ENCODE data around the gene OBP2A. TPM values are rescaled to one million over a fixed set of nuclear protein-coding genes. Genes with fewer than 3 reads are reported as not detected.

OBP2A gene
- total and polyA plus RNA-seq, 9 donors = 1.4 to 7.8 (median 4.8) TPM; not detected in 5

DNA sequence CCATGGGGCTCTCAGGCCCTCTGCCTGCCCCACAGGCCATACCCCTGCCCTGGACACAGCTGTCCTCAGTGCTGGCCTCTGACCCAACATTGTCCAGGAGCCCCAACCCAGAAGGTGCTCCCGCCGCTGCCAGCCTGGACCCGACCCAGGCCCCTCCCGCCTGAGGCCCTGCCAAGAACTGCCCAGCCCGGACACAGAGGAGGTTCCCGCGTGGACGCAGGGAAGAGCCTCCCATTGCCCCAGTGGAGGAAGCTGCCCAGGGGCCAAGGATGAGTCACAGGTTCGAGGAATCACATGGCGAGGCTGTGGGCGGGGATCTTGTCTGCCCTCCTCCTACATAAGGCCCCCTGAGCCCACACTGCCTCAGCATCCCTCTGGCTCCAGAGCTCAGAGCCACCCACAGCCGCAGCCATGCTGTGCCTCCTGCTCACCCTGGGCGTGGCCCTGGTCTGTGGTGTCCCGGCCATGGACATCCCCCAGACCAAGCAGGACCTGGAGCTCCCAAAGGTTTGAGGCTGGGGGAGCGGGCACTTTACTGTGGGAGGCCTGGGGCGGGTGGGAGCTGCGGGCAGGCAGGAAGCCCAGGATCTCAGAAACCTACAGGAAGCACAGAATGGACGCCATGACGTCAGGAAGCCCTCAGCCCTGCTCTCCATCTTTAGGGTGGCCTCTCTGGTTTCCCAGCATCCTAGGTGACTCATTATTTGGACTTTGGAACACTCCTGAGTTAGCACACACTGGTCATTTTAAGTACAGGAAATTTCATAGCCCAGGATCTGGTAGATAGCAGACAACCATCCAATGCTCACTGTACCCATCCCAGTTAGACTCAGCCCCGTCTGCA, 15.7 kb downstream of the OBP2A start, which contains the start of gene PAEP:
Gene PAEP, plus strand, starts transcription at position 366 of the 844 bp plus-strand sequence.
- Histone ChIP-seq H3K36me3 (no peaks in the 10 kb centered on the region), H3K4me3 (no peak within 1 kb of the TSS), H3K4me1 (ENCODE audit: insufficient read depth) (no peaks in the 10 kb centered on the region), H3K27ac (no peak within 1 kb of the TSS), H3K27me3 (no peaks in the 10 kb centered on the region), H3K9me3 (no peaks in the 10 kb centered on the region)
- intact Hi-C loops (cut with DNase I) = no loop called here
- DNase-seq = no peak
- TF ChIP-seq, protein P1, sequence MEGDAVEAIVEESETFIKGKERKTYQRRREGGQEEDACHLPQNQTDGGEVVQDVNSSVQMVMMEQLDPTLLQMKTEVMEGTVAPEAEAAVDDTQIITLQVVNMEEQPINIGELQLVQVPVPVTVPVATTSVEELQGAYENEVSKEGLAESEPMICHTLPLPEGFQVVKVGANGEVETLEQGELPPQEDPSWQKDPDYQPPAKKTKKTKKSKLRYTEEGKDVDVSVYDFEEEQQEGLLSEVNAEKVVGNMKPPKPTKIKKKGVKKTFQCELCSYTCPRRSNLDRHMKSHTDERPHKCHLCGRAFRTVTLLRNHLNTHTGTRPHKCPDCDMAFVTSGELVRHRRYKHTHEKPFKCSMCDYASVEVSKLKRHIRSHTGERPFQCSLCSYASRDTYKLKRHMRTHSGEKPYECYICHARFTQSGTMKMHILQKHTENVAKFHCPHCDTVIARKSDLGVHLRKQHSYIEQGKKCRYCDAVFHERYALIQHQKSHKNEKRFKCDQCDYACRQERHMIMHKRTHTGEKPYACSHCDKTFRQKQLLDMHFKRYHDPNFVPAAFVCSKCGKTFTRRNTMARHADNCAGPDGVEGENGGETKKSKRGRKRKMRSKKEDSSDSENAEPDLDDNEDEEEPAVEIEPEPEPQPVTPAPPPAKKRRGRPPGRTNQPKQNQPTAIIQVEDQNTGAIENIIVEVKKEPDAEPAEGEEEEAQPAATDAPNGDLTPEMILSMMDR (IDR thresholded peaks at IDR 0.05) = no peak
- WGBS, 3 donors = 82 to 97% (median 83%) methylated on average over 13 to 20 of the region's 20 CpGs

DNA sequence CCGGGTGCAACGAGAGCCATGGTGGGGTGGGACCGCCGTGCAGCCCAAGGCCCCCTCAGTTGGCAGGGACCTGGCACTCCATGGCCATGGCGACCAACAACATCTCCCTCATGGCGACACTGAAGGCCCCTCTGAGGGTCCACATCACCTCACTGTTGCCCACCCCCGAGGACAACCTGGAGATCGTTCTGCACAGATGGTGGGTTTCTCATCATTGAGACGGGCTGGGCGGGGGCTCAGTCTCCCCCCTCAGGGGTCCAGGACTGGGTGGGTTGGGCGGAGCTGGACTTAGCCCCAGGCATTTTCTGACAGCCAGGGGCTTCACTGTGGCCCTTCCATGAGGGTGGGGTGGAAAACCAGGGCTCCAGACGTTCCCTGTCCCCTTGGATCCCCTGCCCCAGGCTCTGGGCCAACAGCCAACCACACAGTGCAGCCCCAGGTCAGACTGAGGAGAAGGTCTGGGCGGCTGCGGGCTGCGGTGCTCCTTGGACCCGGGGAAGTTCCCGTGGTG, 16.4 kb downstream of the OBP2A start:
- Histone ChIP-seq H3K4me3 (no peak overlapping the region), H3K36me3 (no peaks in the 10 kb centered on the region), H3K27ac (no peak overlapping the region), H3K4me1 (ENCODE audit: insufficient read depth) (no peaks in the 10 kb centered on the region), H3K27me3 (no peaks in the 10 kb centered on the region), H3K9me3 (no peaks in the 10 kb centered on the region)
- DNase-seq = no peak
- no peak for TF ChIP-seq POLR2A (IDR thresholded peaks at IDR 0.05)
- TF ChIP-seq, protein P1 (IDR thresholded peaks at IDR 0.05) = no peak
- TF ChIP-seq EP300 (IDR thresholded peaks at IDR 0.05) = no peak
- 81 to 87% (median 83%) methylated on average over 17 of the region's 17 CpGs for WGBS, 3 donors
- intact Hi-C loops (cut with DNase I) = no loop called here

DNA sequence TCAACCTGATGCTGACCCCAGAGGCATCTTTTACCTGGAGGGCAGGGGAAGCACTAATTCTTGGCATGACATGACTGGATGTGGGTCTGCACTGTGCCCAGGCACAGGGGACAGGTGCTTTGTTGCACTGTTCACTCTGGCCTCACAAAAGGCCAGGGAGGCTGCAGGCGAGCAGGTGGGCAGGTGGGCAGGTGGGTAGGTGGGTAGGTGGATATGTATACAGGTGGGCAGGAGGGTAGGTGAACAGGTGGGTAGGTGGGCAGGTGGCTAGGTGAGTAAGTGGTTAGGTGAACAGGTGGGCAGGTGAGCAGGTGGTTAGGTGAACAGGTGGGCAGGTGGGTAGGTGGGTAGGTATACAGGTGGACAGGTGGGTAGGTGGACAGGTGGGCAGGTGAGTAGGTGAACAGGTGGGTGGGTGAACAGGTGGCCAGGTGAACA, 17.1 kb downstream of the OBP2A start:
- no peaks in the 10 kb centered on the region for H3K36me3 ChIP-seq
- H3K4me1 ChIP-seq (ENCODE audit: insufficient read depth) = no peaks in the 10 kb centered on the region
- WGBS, 3 donors = 50 to 70% (median 68%) methylated on average over 1 of the region's 1 CpG
- H3K27ac ChIP-seq = no peak overlapping the region
- H3K9me3 ChIP-seq = no peaks in the 10 kb centered on the region
- no peak overlapping the region for H3K4me3 ChIP-seq
- H3K27me3 ChIP-seq = no peaks in the 10 kb centered on the region
- TF ChIP-seq, protein P1 (IDR thresholded peaks at IDR 0.05) = no peak
- no peak for TF ChIP-seq EP300 (IDR thresholded peaks at IDR 0.05)
- TF ChIP-seq POLR2A (IDR thresholded peaks at IDR 0.05) = no peak
- DNase-seq = no peak
- intact Hi-C loops (cut with DNase I) = no loop called here

DNA sequence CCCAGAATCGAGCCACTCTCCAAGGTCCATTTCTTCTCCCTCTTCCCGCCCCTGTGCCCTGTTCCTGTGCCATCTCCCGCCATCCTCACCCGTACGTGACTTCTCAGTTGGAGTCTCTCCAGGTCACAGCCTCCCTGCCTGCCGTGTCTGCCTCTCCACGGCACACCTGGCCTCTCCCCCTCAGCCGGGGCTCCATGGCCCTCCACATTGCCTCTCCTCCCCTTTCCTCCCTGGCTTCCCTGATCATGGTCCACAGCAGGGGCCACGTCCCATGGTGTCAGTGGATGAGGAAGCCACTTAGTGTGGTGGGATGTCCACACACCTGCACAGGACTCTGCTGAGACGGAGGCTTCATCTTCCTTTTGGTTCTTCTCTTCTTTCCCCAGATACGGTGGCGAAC, 17.9 kb downstream of the OBP2A start:
- H3K27ac ChIP-seq = no peak overlapping the region
- H3K27me3 ChIP-seq = no peaks in the 10 kb centered on the region
- intact Hi-C loops (cut with DNase I) = no loop called here
- no peak overlapping the region for H3K4me3 ChIP-seq
- H3K36me3 ChIP-seq = no peaks in the 10 kb centered on the region
- H3K4me1 ChIP-seq (ENCODE audit: insufficient read depth) = no peaks in the 10 kb centered on the region
- TF ChIP-seq, protein P1 (IDR thresholded peaks at IDR 0.05) = no peak
- TF ChIP-seq POLR2A (IDR thresholded peaks at IDR 0.05) = no peak
- no peak for TF ChIP-seq EP300 (IDR thresholded peaks at IDR 0.05)
- WGBS, 3 donors = 59 to 72% (median 64%) methylated on average over 12 of the region's 12 CpGs
- H3K9me3 ChIP-seq = no peaks in the 10 kb centered on the region
- no peak for DNase-seq

All from ovary (tissue), 9 donors.